SK-MEL-5 (cell line): ENCODE measurements around the gene SOX10. TPM values are rescaled to one million over a fixed set of nuclear protein-coding genes. Genes with fewer than 3 reads are reported as not detected.
A peak's percentile ranks its signal among the peaks of the same experiment; 100 is the strongest.
"Not testable (repeated sequence)": the region's sequence is repeated elsewhere in the genome, so short reads cannot be mapped to it uniquely, and the experiment has no call there.

Experiments
- DNase-seq: peaks from one replicate; pipeline ENCODE4 v3.0.0-alpha.2; 2016; ENCODE audit warnings: low read depth, low spot score
- in situ Hi-C: cut with HindIII; loops from 2 replicates; pipeline ENCODE4 v1.10.0; 2016; ENCODE audit warnings: low sequenced_read_pairs, high pct_unique_total_duplicates, low pct_unique_long_range_greater_than_20kb
- total RNA-seq: library from RNA; depleted of rRNA; stranded (reverse); fragments of >200 nt; shearing (Covaris generic); gene quantifications from 2 replicates; pipeline ENCODE4 v1.2.3, GENCODE V29; 2014

The SOX10 gene
- total RNA-seq, 1 experiment from 2014 or later: 188 TPM

DNA sequence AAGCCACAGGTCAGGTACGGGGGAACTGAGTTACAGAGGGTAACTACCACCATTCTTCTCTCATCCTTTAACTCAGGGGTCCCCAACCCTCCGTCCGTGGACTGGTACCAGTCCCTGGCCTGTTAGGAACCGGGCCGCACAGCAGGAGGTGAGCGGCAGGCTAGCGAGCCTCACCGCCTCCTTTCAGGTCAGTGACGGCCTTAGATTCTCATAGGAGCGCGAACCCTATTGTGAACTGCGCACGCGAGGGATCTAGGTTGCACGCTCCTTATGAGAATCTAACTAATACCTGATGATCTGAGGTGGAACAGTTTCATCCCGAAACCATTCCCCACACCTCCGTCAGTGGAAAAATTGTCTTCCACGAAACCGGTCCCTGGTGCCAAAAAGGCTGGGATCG lies 31.7 kb downstream of the SOX10 start:
- in situ Hi-C loops, DNase-seq: not testable (repeated sequence)

DNA sequence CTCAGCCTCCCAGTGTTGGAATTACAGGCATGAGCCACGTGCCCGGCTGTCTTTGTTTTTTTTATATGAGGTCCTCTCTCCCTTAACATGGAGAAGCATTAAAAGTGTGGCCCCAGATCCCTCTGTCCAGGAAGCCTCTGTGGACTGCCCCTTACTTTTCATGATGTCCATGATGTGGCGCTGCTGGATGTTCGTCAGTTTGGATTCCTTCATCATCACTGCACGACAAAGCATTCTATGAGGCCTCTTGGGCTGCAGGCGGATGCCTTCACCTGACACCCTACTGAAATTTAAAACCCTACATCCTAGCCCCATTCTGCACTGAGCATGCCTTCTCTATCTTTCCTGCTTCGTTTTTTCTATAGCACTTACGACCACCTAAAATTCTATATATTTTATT lies 33.0 kb downstream of the SOX10 start:
- peak; percentile 86 for DNase-seq
- in situ Hi-C loops: no loop called here

DNA sequence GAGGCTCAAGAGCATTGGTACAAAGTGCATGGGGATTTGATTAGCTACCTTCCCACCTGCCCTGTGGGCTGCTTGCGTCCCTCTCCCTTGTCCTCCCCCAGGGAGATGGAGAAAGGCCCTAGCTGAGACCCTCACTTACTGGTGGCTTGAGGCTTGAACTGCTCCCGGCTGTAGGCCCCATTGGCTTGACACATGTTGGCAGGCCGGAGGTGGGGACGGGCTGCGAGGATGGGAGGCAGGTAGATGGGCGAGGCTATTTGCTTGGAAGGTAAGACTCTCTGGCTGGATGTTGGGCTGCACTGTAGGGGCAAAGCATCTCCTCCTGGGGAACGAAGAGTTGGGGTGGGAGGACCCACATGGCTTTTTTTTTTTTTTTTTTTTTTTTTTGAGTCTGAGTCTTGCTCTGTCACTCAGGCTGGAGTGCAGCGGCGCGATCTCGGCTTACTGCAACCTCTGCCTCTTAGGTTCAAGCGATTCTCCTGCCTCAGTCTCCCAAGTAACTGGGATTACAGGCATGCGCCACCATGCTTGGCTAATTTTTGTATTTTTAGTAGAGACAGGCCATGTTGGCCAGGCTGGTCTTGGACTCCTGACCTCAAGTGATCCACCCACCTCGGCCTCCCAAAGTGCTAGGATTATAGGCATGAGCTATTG lies 37.1 kb downstream of the SOX10 start:
- in situ Hi-C loops: not testable (repeated sequence)

DNA sequence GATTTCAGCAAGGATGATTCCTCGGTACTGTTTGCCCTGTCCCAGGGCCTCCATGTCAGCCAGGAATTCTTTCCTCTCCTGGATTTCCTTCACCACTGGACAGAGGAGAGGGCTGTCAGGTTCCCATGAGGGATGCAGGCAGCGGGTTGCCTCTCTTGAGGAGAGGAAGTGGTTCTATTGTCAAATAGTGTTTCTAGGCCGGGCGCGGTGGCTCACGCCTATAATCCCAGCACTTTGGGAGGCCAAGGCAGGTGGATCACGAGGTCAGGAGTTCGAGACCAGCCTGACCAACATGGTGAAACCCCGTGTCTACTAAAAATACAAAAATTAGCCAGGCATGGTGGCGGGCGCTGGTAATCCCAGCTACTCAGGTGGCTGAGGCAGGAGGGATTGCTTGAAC lies 39.9 kb downstream of the SOX10 start:
- in situ Hi-C loops, DNase-seq: not testable (repeated sequence)

More for the DNA sequence above, 37.1 kb downstream of the SOX10 start:
- not testable (repeated sequence) for DNase-seq

DNA sequence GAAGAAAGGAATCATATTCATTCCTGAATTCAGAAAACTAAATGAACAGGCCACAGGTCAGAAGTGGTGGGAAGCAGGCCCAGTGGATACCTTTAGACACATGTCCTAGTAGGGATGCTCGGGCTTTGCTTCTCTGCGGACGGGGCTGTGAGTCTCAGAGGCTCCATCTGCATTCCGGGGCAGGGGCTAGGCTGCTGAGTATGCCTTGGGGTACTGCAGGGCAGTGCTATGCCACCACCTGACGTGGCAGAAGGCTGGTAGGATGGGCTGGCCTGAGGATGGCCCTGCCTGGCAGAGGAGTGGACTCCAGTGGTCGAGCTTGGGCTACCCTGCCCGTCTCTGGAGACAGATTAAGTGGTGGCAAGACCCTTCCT lies 40.5 kb downstream of the SOX10 start:
- in situ Hi-C loops: no loop called here
- no peak for DNase-seq

DNA sequence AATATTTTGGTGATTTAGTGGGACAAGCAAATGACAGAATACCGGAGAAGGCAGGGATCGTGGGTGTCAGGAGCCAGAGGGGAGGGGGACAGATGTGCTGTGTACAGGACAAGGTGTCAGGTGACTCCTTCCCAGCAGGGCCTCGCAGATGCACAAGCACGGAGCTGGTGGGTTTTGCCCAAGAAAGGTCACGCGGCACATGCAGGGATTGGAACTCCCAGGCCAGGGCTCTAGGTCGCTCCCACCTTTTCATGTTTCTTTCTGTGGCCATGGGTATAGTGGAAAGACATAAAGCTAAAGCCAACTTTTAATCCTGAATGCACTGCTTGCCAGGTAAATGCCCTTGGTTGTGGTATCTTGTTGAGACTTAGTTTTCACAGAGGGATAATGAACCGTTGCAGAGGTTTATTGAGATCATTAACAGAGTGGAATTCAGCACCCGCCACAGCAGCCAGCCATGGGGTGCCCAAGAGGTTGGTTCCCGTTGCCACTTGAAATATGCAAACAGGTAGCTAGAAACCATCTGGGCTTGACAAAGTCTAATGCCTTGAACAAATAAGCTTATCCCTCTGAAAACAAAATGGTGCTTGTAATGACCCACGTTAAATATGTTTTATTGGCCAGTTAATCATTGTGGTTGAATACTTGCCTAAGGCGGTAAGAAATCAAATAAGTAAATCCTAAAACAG lies 41.1 kb downstream of the SOX10 start:
- no peak for DNase-seq
- in situ Hi-C loops: no loop called here

DNA sequence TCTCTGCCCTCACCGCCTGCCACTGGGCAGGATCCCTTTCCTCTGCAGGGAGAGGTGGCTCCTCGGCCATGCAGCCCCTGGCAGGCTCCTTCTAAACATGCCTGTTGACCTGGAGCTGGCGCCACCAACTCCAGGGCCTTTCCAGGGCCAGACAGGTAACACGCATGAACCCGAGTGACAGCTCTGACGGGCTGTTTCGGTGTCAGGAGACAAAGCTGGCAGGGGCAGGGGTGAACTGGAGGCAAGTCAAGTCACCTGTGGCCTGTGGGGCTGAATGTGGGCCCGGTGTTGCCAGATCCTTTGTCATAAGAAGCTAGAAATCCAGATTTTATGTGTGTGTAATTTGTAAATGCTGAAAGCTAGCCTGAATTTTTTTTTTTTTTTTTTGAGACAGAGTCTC lies 42.2 kb downstream of the SOX10 start:
- in situ Hi-C loops: no loop called here
- no peak for DNase-seq

DNA sequence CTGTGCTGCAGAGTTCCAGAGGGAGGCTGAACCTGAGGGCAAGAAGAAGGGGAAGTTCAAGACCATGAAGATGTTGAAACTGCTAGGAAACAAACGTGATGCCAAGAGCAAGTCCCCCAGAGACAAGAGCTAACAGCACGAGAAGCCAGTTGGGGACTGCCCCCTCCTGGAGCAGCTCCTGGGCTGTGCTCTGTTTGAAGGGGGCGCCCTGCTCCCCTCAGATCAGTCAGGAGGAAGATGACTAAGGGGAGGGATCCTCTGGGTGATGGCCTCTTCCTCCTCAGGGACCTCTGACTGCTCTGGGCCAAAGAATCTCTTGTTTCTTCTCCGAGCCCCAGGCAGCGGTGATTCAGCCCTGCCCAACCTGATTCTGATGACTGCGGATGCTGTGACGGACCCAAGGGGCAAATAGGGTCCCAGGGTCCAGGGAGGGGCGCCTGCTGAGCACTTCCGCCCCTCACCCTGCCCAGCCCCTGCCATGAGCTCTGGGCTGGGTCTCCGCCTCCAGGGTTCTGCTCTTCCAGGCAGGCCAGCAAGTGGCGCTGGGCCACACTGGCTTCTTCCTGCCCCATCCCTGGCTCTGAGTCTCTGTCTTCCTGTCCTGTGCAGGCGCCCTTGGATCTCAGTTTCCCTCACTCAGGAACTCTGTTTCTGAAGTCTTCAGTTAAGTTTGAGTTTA lies 43.5 kb downstream of the SOX10 start:
- in situ Hi-C loops: no loop called here
- no peak for DNase-seq

DNA sequence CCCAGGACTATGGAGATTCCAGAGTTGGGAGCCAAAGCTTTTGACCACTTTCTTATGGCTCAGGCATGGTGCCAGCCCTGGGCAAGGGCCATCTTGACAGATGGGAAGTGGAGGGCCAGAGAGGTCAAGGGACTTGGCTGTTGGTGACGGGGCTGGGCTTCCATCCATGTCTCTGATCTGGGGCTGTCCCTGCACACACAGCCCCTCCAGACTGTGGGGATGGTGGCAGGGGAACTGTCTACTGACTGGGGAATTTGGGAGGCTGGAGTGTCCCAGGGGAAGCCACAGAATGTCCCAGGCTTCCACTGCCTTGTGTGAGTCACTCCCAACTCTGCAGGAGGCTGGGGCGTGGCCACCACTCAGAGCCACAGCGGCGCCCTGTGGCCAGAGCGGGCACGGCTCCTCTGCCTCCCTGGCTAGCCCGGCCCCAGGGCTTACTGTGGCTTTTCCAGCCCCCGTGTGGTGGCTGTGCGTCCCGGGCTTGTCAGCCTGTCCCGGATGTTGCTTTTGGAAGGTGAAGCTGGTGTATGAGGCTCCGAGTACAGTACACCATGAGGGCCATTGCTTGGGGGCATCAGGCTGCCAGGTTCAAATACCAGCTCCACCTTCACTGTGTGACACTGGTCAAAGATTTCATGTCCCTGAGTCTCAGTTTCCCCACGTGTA lies 50.5 kb downstream of the SOX10 start:
- in situ Hi-C loops: no loop called here
- DNase-seq: peak; percentile 93

DNA sequence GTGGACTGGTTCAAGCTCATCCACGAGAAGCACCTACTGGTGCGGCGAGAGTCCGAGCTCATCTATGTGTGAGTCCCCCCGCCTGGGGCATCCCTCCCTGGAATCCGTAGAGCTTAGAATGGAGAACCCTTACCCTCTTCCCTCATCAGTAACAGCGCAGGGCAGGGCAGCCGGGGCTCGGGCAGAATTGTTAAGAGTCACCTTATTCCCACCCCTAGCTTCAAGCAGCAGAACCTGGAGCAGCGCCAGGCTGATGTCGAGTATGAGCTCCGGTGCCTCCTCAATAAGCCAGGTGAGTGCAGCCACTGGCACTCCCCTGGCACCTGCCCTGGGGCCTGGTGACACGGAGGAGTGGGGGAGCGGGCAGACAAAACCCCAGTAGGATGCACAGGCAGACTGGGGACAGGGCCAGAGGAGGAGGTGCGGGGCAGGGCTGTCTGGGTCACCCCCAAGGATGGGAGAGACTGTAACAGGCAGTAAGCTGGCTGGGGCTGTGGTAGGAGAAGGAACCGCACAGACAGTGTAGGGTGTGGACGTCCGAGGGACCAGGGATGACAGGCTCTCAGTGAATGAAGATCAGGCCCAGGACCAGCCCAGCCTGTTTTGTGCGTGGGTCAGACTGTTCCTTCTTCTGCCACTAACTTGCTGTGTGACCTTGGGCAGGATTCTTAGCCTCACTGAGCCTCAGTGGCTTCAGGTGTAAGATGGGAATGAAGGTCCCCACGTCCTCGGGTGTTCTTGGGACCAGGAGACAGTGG lies 51.4 kb downstream of the SOX10 start:
- in situ Hi-C loops: no loop called here
- no peak for DNase-seq

DNA sequence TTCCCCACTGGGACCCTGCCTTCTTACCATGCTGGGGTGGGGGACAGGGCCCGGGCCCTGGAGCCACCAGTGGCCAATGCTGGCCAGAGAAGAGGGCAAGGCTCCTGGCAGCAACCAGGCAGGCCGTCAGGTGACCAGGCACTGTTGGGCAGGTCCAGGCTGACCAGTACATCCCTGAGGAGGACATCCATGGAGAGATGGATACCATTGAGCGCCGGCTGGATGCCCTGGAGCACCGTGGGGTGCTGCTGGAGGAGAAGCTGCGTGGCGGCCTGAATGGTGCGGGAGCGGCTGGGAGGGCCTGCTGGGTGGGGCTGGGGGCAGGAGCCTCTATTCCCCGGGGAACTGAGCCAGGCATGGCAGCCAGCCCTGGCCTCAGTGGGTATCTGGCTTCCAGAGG lies 52.0 kb downstream of the SOX10 start:
- DNase-seq: no peak
- in situ Hi-C loops: no loop called here

DNA sequence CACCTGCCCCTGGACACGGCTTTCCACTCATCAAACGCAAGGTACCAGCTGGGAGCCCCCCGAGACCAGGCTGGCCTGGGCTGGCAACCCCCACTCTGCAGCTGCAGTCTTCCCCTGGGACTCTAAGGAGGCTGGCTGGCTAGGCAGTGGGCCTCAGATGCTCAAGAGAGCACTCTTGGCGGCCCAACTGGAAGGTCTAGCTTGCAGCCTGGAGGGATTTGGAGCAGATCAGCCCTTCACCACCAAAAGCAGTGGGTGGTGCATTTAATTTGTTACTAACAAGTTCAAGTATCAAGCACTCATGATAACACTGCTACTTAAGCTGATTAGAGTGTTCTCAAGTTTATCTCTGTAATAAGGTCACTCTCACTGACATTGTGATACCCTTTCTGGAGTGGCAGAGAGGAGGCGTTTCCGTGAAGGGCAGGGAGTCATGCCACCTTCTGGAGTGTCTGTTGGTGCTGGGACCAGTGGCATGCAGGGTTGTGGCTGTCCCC lies 52.4 kb downstream of the SOX10 start:
- in situ Hi-C loops: no loop called here
- no peak for DNase-seq

DNA sequence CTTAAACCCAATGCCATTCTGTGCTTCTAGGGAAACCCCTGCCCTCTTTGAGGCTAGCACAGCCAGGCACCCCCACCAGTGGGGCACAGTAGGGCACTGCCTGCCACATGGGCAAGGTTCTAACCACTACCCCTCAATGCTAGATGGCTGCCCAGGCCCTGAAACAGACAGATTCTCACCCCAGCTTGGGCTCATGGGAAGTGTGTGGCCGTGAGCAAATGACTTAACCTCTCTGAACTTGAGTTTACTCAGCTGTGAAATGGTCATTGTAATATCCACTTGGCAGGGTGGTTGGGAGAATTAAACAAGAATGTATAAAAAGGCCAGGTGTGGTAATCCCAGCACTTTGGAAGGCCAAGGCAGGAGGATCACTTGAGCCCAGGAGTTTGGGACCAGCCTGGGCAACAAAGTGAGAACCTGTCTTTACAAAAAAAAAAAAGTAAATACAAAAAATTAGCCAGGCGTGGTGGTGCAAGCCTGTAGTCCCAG lies 53.4 kb downstream of the SOX10 start:
- in situ Hi-C loops: no loop called here
- no peak for DNase-seq

DNA sequence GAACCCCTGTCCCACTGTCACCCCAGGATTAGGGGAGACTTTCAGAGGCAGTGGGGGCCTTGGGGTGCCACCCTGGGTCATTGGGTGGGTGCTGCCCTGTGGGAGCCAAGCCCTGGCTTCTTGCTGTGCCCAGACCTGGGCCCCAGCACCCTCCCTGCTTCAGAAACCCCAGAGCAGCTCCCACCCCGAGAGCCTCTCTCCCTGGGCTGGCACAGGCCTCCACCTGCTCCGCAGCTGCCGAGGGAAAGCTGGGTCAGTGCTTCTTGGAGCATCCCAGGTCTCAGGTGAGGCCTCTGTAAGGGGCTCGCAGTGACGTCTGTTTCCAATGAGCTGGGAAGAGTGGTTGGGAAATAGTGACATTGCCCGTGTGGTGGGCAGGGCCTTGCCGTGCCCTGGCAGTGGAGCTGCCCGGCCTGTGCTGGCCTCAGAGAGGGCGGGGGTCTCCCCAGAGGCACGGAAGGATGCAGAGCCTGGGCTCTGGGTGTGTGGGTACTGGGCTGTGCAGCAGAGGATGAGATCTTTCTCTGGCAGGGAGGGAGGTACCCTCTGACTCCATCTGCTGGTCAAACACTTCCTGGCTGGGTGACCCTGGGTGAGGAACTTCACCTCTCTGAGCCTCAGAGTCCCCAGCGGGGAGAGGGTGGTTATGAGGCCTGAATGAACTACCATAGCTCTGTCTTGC lies 53.9 kb downstream of the SOX10 start:
- in situ Hi-C loops: no loop called here

DNA sequence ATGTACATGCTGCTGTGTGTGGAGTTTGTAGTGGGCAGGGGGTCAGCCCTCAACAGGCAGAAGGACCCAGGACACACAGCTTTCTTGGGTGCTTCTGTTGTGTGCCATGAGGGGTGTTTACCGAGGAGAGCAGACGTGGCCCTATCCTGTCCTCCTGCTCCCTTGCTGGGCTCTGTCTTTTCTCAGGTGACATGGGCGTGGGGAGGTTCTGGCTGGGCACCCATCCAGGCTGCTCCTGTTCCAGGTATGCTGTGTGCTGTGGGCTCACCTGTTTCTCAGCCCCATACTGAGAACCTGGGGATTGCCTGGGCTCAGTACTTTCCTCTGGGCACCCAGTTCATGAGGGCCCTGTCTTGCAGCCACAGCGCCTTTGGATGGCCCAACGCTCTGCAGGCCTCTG lies 55.0 kb downstream of the SOX10 start:
- DNase-seq: no peak
- in situ Hi-C loops: no loop called here

More for the DNA sequence above, 53.9 kb downstream of the SOX10 start:
- peak; percentile 51 for DNase-seq

DNA sequence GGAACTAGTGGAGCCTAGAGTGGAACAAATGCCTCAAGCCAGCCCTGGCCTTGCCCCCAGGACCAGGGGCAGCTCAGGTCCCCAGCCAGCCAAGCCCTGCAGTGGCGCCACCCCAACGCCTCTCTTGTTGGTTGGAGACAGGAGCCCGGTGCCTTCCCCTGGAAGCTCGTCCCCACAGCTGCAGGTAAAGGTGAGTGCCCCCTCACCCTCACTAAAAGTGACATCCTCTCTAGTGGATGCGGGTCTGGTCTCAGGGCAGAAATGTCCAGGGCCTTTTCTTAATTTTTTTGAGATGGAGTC lies 56.8 kb downstream of the SOX10 start:
- no peak for DNase-seq
- in situ Hi-C loops: no loop called here
